Testis (tissue), 2 donors: ENCODE measurements around the gene EXOC2.

Experiments used
- POLR2A ChIP-seq: fragments of 450-650 bp; IDR thresholded peaks from one replicate; pipeline ENCODE4 v1.6.1; 2017; ENCODE audit warnings: antibody characterized with exemption, mild to moderate bottlenecking, moderate library complexity
- TF ChIP-seq, protein P1 (sequence below), 3 experiments: fragments of 450-650 bp in 2 of 3; fragments of 200-600 bp in 1 of 3; sonication (generic) in 1 of 3; IDR thresholded peaks; one replicate each; pipeline ENCODE4 v1.5.1; 2016 to 2019; ENCODE audit warnings: antibody characterized with exemption in 3 of 3, mild to moderate bottlenecking in 2 of 3, moderate library complexity in 1 of 3

GRCh38 chr6:451336-451735, 241.6 kb downstream of the EXOC2 start:
- TF ChIP-seq POLR2A = no peak
- TF ChIP-seq, protein P1, sequence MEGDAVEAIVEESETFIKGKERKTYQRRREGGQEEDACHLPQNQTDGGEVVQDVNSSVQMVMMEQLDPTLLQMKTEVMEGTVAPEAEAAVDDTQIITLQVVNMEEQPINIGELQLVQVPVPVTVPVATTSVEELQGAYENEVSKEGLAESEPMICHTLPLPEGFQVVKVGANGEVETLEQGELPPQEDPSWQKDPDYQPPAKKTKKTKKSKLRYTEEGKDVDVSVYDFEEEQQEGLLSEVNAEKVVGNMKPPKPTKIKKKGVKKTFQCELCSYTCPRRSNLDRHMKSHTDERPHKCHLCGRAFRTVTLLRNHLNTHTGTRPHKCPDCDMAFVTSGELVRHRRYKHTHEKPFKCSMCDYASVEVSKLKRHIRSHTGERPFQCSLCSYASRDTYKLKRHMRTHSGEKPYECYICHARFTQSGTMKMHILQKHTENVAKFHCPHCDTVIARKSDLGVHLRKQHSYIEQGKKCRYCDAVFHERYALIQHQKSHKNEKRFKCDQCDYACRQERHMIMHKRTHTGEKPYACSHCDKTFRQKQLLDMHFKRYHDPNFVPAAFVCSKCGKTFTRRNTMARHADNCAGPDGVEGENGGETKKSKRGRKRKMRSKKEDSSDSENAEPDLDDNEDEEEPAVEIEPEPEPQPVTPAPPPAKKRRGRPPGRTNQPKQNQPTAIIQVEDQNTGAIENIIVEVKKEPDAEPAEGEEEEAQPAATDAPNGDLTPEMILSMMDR (IDR thresholded peaks at IDR 0.05) = no peak
